ENCODE data around the gene ARNT2.

DNA sequence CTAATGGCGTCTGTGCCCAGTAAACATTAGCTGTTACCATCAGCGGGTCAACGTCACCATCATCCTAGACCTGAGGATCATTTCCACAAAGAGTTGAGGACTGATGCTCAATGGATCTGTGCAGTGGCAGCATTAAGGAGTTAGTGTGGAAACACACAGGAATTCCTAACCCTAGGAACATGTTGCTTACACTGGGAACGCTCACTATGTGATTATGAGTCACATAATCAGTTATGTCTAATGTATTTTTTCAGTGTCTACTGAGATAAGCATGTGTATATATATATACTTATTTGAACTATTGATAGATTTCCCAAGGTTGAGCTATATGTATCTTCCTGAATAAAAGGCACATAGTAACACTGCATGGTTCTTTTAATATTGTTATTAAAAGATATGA is 19.0 kb downstream of the ARNT2 start:
- TF ChIP-seq, protein P1, sequence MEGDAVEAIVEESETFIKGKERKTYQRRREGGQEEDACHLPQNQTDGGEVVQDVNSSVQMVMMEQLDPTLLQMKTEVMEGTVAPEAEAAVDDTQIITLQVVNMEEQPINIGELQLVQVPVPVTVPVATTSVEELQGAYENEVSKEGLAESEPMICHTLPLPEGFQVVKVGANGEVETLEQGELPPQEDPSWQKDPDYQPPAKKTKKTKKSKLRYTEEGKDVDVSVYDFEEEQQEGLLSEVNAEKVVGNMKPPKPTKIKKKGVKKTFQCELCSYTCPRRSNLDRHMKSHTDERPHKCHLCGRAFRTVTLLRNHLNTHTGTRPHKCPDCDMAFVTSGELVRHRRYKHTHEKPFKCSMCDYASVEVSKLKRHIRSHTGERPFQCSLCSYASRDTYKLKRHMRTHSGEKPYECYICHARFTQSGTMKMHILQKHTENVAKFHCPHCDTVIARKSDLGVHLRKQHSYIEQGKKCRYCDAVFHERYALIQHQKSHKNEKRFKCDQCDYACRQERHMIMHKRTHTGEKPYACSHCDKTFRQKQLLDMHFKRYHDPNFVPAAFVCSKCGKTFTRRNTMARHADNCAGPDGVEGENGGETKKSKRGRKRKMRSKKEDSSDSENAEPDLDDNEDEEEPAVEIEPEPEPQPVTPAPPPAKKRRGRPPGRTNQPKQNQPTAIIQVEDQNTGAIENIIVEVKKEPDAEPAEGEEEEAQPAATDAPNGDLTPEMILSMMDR (conservative IDR thresholded peaks at IDR 0.05; ENCODE audit: low read length): no peak
- no peak for TF ChIP-seq EZH2phosphoT487 (IDR thresholded peaks at IDR 0.05; ENCODE audit: borderline replicate concordance, low read depth, low read length)

Measured in OCI-LY7 (cell line).